Islet precursor cell (in vitro differentiated cells): ENCODE measurements around the gene BLOC1S1.

ENCODE experiments used
- DNase-seq: peaks from one replicate; pipeline ENCODE4 v3.0.0-alpha.2; 2018

Gene BLOC1S1

GRCh38 chr12:55728186-55728938 lies 12.5 kb downstream of the BLOC1S1 start:
- DNase-seq, result peak; percentile 72

- DNase-seq, result peak; percentile 98
Measured at GRCh38 chr12:55728939-55729818, 13.3 kb downstream of the BLOC1S1 start, which contains the start of gene CD63. Gene CD63 (minus strand): TSS chr12:55729009. CDS start chr12:55728341, 668 bp downstream.

DNA sequence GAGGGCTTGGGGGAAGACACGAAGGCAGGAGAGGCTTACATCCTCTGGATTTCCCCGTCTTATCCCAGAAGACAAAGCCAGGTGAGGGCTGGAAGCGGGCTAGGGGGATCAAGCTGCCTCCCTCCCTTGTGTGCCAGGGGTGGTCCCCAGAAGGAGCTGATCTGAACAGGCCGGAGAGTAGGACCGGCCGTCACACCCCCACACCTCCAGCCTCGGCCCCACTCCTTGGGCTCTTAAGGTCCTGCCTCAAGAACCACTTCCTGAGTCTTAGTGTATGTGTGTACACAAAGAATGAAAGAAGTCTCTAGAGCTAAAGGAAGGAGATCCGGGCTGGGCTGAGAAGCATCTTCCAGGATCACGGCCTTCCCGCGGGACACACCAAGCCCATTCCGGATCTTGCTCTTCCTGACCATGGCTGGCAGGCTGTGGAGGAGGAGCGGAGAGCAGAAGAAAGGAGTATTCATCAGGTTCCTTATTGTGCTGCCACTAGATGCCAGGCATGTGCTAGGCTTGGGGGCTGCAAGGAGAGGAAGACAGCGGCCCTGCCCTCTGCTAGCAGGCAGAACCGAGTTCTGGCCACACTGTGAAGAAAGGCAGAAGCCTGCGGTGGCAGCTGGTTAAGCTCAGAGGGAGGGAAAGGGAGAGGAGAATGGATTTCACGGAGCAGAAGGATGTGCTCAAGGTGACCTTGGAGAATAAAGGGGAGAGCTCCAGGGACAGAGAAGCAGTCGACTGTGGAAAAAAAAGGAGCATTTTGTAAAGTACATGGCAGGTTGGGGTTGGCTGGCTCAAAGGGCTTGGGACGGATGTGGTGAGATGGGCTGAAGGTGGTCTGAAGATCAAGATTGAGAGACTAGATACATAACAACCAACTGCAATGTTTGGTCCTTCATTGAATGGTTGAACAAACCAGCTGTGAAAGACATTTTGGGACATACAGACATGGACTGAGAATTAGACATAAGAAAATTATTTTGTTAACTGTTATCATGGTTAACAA lies 14.3 kb downstream of the BLOC1S1 start:
- DNase-seq, result peak; percentile 86

DNA sequence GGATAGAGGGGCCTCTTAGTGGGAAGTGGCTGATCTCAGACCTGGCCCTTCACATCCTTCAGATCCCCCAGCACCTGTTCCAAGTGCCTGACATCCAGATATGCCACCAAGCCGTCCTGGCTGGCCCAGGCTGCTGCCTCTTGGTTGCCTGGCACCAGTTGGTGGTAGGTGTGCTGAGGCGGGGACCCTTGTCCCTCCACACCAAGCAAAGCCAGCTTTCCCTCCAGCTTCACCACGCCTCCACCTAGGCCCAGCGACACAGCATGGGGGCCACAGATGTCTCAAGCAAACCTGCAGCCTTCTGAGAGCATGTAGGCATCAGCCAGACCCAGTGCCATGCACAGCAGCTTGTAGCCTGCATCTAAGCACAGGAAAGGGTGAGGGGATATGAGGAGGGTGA lies 16.4 kb downstream of the BLOC1S1 start:
- DNase-seq, result no peak

DNA sequence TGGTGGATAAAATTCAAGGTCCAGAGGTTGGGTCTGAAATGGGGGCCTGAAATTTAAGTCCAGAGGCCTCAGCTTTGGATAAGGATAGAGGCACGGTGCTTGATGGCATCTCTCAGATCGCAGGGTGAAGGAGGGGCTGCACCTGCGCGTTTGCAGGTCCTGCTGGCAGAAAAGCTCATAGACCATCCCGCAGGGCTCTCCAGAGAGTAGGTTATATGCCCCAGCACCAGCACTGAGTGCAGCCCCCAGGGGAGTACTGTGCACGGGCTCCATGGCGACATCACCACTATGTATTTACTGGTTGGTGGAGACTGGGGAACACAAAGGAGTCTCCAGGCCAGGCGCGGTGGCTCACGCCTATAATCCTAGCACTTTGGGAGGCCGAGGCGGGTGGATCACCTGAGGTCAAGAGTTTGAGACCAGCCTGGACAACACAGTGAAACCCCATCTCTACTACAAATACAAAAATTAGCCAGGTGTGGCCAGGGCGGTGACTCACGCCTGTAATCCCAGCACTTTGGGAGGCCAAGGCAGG lies 17.2 kb downstream of the BLOC1S1 start:
- DNase-seq, result no peak

- no peak for DNase-seq
Measured at GRCh38 chr12:55733858-55734257, 18.0 kb downstream of the BLOC1S1 start.

DNA sequence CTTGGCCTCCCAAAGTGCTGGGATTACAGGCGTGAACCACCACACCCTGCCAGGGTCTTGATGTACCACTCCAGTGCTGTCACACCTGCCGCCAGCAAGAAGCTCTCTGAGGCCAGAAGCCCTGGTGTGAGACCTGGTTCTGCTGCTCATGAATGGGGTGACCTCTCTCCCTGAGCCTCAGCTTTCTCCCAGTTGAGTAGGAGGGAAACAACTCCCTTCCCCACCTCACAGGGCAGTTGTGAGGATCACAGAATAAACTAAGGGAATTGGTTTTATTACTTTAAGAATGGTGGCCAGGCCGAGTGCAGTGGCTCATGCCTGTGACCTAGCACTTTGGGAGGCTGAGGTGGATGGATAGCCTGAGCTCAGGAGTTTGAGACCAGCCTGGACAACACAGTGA lies 18.7 kb downstream of the BLOC1S1 start:
- no peak for DNase-seq

GRCh38 chr12:55736076-55736475 lies 20.2 kb downstream of the BLOC1S1 start:
- no peak for DNase-seq

DNA sequence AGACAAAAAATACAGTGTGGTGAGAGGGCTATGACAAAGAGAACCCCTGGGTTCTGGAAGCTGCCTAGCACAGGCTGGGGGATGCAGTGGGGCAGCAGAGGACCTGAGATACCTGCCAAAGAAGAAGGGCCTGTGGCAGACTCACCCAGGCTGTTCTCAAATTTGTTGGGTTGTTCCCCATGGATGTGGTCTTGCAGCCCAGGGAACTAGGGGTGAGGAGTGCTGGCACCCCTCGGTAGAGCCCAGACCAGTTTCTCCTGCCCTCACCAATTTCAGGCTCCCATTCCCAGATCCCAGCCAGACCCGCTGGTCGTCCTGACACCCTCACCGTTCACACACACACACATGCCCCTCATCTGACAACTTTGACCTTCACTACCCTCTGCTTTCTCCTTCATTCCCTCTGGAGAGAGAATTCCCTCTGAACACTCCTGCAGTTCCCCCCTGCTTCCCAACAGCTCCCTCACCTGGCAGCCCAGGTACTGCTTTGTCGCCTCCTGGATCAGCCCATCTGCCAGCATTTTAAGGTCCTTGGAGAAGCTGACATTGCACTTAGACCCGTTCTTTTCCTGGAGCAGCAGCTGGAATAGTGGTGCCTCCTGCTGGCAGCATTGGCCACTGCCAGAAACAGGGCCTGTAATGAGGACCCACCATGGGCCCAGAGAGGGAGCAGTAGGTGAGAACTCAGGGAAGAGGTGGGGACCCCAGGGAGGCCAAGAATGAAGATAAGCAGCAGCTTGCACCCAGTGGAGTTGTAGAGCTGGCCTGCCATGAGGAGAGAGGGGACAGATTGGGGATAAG lies 21.1 kb downstream of the BLOC1S1 start:
- peak; percentile 97 for DNase-seq

DNA sequence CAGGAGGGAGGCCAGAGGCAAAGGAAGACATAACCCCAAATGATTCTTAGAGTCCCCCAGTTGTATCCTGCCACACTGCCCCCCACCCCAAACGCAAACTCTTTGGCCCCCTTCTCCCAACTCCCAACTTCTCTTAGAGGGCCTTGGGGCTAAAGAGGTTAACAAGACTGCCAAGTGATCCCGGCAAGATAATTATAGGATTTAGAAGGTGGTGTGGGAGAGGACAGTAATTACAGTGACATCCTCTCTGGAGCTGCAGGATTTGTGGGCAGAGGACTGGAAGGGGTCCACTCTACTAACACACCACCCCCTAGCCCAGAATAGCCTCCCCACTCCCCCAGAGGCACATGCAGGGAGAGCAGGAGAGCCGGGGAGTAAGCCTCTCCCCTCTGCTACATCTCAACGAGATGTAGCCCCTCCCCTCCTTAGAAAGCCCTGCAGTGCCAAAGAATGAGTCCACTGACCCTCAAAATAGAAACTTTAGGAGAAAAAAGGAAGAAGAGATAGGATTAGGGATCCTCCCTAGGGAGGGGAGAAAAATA lies 21.8 kb downstream of the BLOC1S1 start:
- DNase-seq, result peak; percentile 63

GRCh38 chr12:55738123-55739024 lies 22.5 kb downstream of the BLOC1S1 start:
- DNase-seq, result peak; percentile 97

DNA sequence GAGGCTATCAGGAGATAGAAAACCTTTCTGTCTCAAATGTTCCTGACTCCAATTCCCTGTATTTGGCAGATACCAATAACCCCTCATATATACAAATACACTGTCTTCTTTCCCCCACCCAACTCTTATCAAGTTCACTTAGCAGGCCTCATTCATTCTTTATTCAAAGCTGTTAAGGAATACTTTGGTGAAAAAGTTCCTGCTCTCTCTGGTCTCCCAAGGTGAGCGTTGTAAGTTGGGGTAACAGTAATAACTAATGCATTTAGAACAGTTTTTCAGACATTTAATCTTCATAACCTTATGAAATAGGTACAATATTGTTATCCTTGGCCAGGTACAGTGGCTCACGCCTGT lies 23.2 kb downstream of the BLOC1S1 start:
- DNase-seq, result no peak

GRCh38 chr12:55741931-55742680 lies 26.3 kb downstream of the BLOC1S1 start:
- no peak for DNase-seq

GRCh38 chr12:55742719-55743405 lies 27.0 kb downstream of the BLOC1S1 start, which contains the start of gene GDF11:
Gene GDF11 (plus strand): TSS chr12:55743122. CDS start chr12:55743317, 195 bp downstream.
- peak; percentile 93 for DNase-seq

DNA sequence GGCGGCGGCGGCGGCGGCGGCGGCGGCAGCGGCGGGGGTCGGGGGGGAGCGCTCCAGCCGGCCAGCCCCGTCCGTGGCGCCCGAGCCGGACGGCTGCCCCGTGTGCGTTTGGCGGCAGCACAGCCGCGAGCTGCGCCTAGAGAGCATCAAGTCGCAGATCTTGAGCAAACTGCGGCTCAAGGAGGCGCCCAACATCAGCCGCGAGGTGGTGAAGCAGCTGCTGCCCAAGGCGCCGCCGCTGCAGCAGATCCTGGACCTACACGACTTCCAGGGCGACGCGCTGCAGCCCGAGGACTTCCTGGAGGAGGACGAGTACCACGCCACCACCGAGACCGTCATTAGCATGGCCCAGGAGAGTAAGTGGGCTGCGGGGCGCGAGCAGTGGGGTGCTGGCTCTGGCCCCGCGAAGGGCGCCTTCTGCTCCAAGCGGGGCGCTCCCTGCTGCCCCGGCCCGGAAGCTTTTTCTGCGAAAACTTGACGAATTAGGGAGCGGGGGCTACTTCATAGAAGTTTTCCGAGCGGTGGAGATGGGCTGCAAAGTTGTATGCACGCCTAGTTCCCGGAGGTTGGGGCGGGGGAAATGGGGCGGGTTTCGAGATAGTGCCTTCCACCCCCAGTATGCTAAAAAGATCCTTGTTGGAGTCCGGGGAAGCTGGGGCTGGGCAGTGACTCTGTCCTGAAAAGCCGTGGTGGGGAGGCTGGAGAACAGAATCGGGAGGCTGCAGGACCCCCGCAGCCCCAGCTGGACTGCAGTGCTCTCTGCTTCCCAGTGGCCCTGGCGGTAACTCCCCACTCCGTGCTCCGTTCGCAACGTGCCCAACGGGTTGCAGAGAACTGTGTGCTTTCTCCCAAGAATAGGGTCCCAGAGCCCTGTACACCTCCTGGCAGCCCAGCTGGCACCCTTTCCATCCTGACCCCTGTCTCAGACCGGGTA lies 27.8 kb downstream of the BLOC1S1 start:
- peak; percentile 92 for DNase-seq

GRCh38 chr12:55744340-55745030 lies 28.6 kb downstream of the BLOC1S1 start:
- DNase-seq, result peak; percentile 59
